Esophagus muscularis mucosa (tissue), 4 donors: ENCODE measurements around the gene FSD2. TPM values are rescaled to one million over a fixed set of nuclear protein-coding genes. Genes with fewer than 3 reads are reported as not detected.
A peak's percentile ranks its signal among the peaks of the same experiment; 100 is the strongest.

Source experiments
- DNase-seq: peaks from one replicate; pipeline ENCODE4 v3.0.0-alpha.2; 2017; ENCODE audit errors: extremely low spot score
- H3K27ac ChIP-seq, 4 donors: fragments of 200-600 bp; sonication (generic); replicated peaks in 1 of 4; 1 replicate in 3 of 4; 2 replicates in 1 of 4; pipeline ENCODE4 v1.5.1; 2016 to 2019; ENCODE audit warnings: mild to moderate bottlenecking in 1 of 4
- H3K27me3 ChIP-seq, 4 donors: fragments of 200-600 bp; sonication (generic); one replicate each; pipeline versions ENCODE4 v1.5.1 to v1.6.0; 2016 to 2019
- H3K36me3 ChIP-seq, 4 donors: fragments of 200-600 bp; sonication (generic); one replicate each; pipeline ENCODE4 v1.5.1; 2016 to 2019
- H3K4me1 ChIP-seq, 4 donors: fragments of 200-600 bp; sonication (generic); one replicate each; pipeline ENCODE4 v1.5.1; 2016 to 2019
- H3K4me3 ChIP-seq, 4 donors: fragments of 200-600 bp; sonication (generic); 1 replicate in 2 of 4; 2 replicates in 2 of 4; pipeline ENCODE4 v1.5.1; 2016 to 2019; ENCODE audit warnings: mild to moderate bottlenecking in 4 of 4, moderate library complexity in 1 of 4
- H3K9me3 ChIP-seq, 4 donors: fragments of 200-600 bp; sonication (generic); 1 replicate in 3 of 4; 2 replicates in 1 of 4; pipeline ENCODE4 v1.5.1; 2016 to 2019
- EP300 ChIP-seq: sonication (generic); formaldehyde crosslinking; IDR thresholded peaks from one replicate; pipeline ENCODE4 v1.6.1; 2017; ENCODE audit warnings: antibody characterized with exemption
- POLR2A ChIP-seq: fragments of 450-650 bp; IDR thresholded peaks from one replicate; pipeline ENCODE4 v1.6.1; 2017; ENCODE audit warnings: antibody characterized with exemption, moderate library complexity, mild to moderate bottlenecking, low read depth
- POLR2AphosphoS5 ChIP-seq, 2 donors: sonication (generic); formaldehyde crosslinking; IDR thresholded peaks; one replicate each; pipeline ENCODE4 v1.6.1; 2017; ENCODE audit warnings: antibody characterized with exemption in 2 of 2
- WGBS: methylation state at CpG from one replicate; pipeline ENCODE4 v1.1.5; 2018; 5-methylcytosine and 5-hydroxymethylcytosine counted together
- intact Hi-C: fragments of 100-400 bp; cut with DNase I; formaldehyde crosslinking; loops from one replicate; pipeline ENCODE4 v1.15.1; 2023
- total RNA-seq, 4 donors: library from RNA; depleted of rRNA; stranded (reverse); fragments of >200 nt; gene quantifications; one replicate each; pipeline versions ENCODE4 v1.1.0 to v1.2.1, GENCODE V29; 2016
- TF ChIP-seq, protein P1 (sequence below), 3 experiments: fragments of 200-600 bp in 2 of 3; fragments of 450-650 bp in 1 of 3; sonication (generic) in 2 of 3; IDR thresholded peaks; one replicate each; pipeline ENCODE4 v1.5.1; 2017 to 2019; ENCODE audit warnings: antibody characterized with exemption in 3 of 3, mild to moderate bottlenecking in 2 of 3, moderate library complexity in 1 of 3

The FSD2 gene
- total RNA-seq, 4 donors from 2014 or later = not detected

DNA sequence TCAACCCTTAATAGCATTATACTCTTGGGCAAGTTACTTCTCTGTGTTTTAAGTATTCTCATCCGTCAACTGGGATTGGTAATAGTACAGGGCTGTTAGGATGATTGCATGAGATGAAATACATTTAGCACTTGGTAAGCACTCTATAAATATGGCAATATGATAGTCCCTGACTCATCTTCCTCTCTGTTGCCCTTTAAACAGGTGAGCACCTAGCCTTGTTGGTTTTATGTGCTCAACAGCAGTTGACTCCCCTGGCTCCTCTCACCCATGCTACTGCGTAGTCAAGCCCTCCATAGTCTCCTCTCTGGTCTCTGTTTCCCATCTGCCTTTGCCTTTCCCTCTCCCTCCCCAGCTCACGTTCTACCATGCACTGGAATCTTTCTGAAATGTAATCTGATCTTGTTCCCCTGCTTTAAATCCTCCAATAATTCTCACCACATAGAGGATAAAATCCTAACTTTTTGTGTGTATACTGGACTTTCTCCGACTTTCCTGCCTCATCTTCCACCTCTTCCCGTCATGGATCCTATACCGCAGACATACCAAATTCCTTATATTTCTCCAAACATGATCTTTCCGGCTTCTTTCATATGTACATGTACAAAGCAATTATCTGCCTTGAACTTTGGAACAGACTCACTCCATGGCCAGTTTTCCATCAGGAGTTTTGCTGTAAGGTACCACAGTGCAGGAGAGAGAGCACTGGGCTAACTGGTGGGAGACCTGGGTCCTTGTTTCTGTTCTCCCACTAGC is 42.3 kb downstream of the FSD2 start:
- 91% methylated on average over 7 of the region's 7 CpGs for WGBS
- intact Hi-C loops = no loop called here
- no peak for TF ChIP-seq POLR2AphosphoS5 (IDR thresholded peaks at IDR 0.05)
- TF ChIP-seq EP300 = no peak
- TF ChIP-seq, protein P1, sequence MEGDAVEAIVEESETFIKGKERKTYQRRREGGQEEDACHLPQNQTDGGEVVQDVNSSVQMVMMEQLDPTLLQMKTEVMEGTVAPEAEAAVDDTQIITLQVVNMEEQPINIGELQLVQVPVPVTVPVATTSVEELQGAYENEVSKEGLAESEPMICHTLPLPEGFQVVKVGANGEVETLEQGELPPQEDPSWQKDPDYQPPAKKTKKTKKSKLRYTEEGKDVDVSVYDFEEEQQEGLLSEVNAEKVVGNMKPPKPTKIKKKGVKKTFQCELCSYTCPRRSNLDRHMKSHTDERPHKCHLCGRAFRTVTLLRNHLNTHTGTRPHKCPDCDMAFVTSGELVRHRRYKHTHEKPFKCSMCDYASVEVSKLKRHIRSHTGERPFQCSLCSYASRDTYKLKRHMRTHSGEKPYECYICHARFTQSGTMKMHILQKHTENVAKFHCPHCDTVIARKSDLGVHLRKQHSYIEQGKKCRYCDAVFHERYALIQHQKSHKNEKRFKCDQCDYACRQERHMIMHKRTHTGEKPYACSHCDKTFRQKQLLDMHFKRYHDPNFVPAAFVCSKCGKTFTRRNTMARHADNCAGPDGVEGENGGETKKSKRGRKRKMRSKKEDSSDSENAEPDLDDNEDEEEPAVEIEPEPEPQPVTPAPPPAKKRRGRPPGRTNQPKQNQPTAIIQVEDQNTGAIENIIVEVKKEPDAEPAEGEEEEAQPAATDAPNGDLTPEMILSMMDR (IDR thresholded peaks at IDR 0.05) = no peak
- no peak for TF ChIP-seq POLR2A
- Histone ChIP-seq H3K27ac (no peak overlapping the region), H3K9me3 (no peaks in the 10 kb centered on the region), H3K4me3 (no peak overlapping the region), H3K36me3 (peaks cover 0 to 65% (median 41%) of the 10 kb centered on the region in 4 donors), H3K4me1 (no peaks in the 10 kb centered on the region), H3K27me3 (no peaks in the 10 kb centered on the region)
- no peak for DNase-seq

DNA sequence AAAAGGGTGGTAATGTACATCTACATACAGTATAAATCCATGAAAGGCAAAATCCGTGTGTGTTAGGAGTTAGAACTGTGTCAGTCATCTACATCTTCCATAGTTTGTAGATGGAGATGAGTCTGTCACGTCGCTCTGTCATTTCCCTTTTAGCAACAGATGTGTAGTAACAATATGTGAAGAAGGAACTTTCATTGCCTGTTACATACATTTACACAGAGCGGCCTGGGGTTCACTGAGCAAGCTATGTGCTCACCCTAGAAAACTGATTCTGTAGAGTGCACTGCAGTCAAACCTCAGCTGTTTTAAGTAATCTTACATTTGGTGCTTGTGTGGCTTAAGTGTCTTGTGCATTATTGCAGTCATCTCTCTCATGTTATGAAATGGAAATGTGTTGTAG is 54.6 kb downstream of the FSD2 start:
- Histone ChIP-seq H3K36me3 (peaks cover 17 to 37% (median 24%) of the 10 kb centered on the region in 4 donors), H3K9me3 (no peaks in the 10 kb centered on the region), H3K27ac (peak overlapping the region in 1 of 4 donors; percentile 90), H3K4me1 (peaks cover 17 to 44% (median 24%) of the 10 kb centered on the region in 4 donors), H3K4me3 (peak overlapping the region; percentile 70 to 93 (median 82)), H3K27me3 (no peaks in the 10 kb centered on the region)
- DNase-seq = no peak
- WGBS = 52% methylated on average over 4 of the region's 4 CpGs
- intact Hi-C loops = loop anchor here (2.0 to 5.0 kb wide), 2 partner anchors 57 to 104 kb away; partner anchors contain the start of genes CPEB1 and WHAMM
- TF ChIP-seq POLR2A (no peak), POLR2AphosphoS5 (IDR thresholded peaks at IDR 0.05) (no peak), EP300 (no peak)
- TF ChIP-seq, protein P1 (IDR thresholded peaks at IDR 0.05) = no peak

DNA sequence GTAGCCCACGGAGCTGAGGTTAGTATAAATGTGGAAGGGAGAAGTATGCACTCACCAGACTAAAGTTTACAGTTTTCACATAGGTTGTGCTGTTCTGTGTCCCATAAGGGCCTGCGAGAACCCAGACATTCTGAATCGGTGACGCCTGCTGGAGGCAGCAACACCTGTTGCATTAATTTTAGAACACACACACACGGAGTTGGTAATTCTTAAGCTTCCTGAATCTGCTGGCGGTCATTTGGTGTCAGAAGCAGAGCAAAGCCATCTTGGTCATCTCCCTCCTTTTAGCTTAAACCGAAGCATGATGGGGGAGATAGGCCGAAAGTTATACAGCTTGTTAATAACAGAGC is 55.1 kb downstream of the FSD2 start:
- Histone ChIP-seq H3K27me3 (no peaks in the 10 kb centered on the region), H3K27ac (peak overlapping the region; percentile 87 to 90 (median 89)), H3K9me3 (no peaks in the 10 kb centered on the region), H3K4me3 (peak overlapping the region; percentile 70 to 93 (median 82)), H3K4me1 (peaks cover 17 to 44% (median 24%) of the 10 kb centered on the region in 4 donors), H3K36me3 (peaks cover 12 to 32% (median 19%) of the 10 kb centered on the region in 4 donors)
- 3% methylated on average over 8 of the region's 8 CpGs for WGBS
- TF ChIP-seq, protein P1 (IDR thresholded peaks at IDR 0.05) = no peak
- TF ChIP-seq POLR2AphosphoS5 (IDR thresholded peaks at IDR 0.05) (no peak), EP300 (no peak), POLR2A (no peak)
- DNase-seq = no peak
- intact Hi-C loops = loop anchor here (2.0 to 5.0 kb wide), 2 partner anchors 58 to 104 kb away; partner anchors contain the start of genes CPEB1 and WHAMM

DNA sequence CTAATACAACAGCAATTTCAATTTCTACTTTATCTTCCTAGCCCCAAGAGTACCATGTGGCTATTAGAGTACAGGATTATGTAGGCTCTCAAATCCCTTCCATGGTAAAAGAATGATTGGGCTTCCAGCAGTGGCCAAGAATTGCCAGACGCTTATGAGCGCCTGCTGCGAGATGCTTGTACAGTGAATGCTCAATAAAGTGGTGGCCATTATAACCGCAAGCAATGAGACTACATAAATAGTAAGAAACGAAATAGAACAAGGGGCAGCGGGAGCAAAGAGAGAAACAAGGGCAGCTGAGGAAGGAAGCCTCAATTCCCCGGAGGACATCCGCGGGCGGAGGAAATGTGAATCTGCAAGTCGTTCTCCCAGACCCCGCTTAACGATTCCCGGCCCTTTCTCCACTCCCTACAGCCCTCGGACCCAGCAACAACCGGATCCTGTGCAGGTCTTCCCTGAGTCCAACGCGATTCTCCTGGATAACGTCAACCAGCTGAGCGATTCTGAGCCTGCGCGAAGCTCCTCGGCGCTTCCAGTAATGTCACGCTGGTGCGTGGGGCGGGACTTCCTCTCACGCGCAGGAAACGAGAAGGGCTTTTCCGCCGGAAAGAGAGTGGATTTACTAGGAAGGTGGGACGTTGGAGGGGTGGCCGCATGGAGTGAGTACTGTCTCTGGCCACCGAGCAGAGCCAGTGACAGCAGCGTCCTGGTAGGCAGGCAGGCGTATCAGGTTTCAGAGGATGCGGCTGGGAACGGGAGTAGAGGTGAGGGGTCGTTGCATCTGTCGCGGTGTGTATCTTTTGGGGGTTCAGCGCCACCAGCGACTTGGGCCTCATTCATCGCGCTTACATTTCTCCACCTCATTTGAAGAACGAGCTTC is 55.7 kb downstream of the FSD2 start:
- Histone ChIP-seq H3K27ac (peak overlapping the region; percentile 87 to 90 (median 89)), H3K9me3 (no peaks in the 10 kb centered on the region), H3K36me3 (peaks cover 6 to 26% (median 12%) of the 10 kb centered on the region in 4 donors), H3K27me3 (no peaks in the 10 kb centered on the region), H3K4me1 (peaks cover 17 to 44% (median 24%) of the 10 kb centered on the region in 4 donors), H3K4me3 (peak overlapping the region; percentile 70 to 93 (median 82))
- TF ChIP-seq POLR2AphosphoS5 (IDR thresholded peaks at IDR 0.05) (peak; percentile 94 to 99), POLR2A (peak; percentile 56), EP300 (no peak)
- TF ChIP-seq, protein P1 (IDR thresholded peaks at IDR 0.05) = peak in 1 of 3 experiments; percentile 8
- 0% methylated on average over 47 of the region's 47 CpGs for WGBS
- intact Hi-C loops = loop anchor here (2.0 to 5.0 kb wide), 3 partner anchors 59 to 208 kb away; partner anchors contain the start of genes CPEB1, RPS17 and WHAMM
- peak; percentile 96 for DNase-seq
